ENCODE data around the gene DCBLD2.

DCBLD2 gene

GRCh38 chr3:98796334-98796733 lies 105.2 kb downstream of the DCBLD2 start:
- no peak for DNase-seq (ENCODE audit: low read depth, low spot score)

- DNase-seq (ENCODE audit: low read depth, low spot score), result no peak
Observed at GRCh38 chr3:98793971-98794370, 107.5 kb downstream of the DCBLD2 start.

DNA sequence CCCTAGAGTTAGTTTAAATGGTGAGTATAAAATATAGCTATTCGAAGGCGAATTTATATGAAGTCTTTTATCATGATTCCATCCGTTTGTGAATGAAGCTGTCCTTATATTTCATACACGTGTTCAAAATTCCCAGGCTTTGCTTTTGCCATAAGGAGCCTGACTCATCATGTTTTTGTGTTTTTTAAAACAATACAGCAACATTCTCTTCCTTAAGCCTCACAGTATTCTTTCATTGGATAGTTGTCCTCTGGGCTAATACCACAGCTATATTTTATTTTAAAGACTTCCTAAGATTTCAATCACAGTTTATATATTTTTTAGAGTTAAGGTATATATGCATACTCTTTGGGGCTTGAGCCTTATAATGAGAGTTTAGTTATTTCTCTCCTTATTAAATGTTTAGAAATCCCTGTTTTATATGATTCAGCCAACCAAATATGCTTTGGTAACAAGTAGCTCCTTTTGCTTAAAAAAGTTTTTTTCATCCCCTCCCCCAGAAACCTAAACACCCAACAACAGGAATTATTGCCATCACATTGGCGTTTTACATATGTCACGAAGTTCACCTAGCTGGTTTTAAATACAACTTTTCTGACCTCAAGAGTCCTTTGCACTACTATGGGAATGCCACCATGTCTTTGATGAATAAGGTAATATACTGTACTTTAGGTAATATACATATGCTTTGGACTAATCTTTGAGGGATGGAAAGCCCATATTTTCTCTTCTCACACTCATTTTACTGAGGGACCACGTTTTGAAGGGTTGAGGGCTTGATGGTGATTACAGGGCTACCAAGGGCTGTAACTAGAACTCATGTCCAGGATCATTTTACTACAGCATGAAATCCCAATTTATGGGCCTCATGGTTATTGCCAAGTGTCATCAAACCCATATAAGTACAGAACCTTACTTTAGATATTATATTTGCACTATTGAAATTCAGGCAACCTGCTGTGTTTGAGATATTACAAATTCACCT lies 109.9 kb downstream of the DCBLD2 start:
- no peak for DNase-seq (ENCODE audit: low read depth, low spot score)

GRCh38 chr3:98788651-98789050 lies 112.8 kb downstream of the DCBLD2 start:
- DNase-seq (ENCODE audit: low read depth, low spot score), result no peak

DNA sequence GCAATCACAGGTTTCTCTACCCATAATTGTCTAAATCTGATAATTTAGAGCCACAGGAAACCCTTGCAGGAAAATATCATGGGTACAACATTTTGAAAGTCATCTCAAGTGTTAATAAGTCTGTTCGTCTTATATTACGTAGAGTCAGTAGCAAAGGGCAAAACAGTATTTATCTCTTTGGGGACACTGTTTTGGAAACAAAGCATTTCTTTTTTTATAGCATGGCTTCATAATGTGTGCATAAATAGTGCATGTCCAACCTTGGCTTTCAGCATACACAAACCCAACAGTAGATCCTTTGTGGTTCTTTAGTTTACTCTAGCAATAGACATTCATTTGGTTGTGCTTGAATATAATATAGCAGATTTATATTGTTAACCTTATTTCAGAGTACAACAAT lies 114.3 kb downstream of the DCBLD2 start:
- DNase-seq (ENCODE audit: low read depth, low spot score), result no peak

GRCh38 chr3:98786364-98787006 lies 115.0 kb downstream of the DCBLD2 start:
- no peak for DNase-seq (ENCODE audit: low read depth, low spot score)

DNA sequence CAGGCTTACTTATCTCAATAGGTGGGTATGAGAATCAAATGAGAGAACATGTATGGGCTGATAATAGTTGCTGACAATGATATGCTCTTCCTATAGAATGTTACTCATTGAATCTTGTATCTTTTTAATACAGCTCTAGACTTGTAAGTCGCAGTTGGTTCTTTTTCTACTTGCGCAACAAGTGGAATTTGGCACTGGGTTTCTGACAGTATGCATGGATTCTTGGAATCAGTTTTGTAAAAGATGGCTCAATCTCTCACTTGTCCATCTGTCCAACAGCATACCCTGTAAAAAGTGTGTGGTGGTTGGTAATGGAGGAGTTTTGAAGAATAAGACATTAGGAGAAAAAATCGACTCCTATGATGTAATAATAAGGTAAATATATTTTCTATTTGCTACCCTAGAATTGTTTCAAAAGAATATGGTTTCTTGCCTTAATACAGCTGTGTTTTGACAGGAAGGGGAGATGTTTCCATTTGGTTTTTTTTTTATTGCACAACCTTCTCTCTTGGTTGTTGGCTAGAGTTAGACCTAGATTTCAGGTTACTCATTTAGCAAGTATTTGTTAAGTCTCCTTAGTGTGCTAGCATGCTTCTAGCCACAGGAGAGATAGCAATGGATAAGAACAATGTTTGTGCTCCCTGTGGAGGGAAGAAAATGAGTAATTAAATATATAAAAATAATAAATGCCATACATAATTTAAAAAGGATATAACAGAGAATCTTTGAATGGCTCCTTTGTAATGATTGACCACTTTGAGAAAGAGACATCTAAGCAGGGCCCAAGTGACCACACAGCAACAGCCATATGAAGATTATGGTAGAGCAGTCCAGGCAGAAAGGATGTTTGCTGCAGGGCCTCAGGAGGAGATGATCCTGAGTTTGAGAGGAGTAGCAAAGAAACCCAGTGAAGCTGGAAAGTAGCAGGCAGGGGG lies 116.6 kb downstream of the DCBLD2 start:
- no peak for DNase-seq (ENCODE audit: low read depth, low spot score)

GRCh38 chr3:98784042-98784441 lies 117.5 kb downstream of the DCBLD2 start:
- no peak for DNase-seq (ENCODE audit: low read depth, low spot score)

DNA sequence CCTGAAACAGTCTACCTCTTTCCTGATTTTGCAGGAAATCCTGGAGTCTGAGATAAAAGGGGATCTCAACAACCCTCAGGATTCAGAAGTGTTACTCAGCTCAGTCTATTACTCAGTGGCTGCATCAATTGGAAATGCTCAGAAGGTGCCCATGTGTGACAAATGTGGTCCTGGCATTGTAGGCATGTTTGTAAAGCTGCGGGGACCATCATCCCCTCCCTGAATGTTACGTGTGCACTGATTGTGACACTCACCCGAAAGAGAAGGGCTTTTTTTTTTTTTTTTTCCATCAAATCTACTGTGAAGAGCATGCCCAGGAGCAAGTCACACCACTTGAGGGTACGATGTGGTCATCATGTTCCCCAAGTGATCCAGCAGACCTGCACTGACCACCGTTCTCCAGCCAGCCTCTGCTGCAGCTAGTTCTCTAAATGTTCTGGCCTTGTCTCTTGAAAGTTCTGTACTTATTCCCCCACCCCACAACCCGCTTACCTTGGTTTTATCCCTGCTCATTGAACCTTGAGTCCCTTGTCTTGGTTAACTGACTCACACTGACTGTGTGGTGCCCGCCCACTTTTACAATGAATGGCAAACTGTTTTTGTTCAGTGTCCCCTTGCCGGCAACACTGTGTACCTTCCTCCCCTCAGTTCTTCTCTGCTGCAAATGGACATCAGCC lies 118.5 kb downstream of the DCBLD2 start:
- no peak for DNase-seq (ENCODE audit: low read depth, low spot score)

- DNase-seq (ENCODE audit: low read depth, low spot score), result no peak
Observed at GRCh38 chr3:98780343-98780742, 121.2 kb downstream of the DCBLD2 start.

GRCh38 chr3:98779541-98780335 lies 121.8 kb downstream of the DCBLD2 start:
- DNase-seq (ENCODE audit: low read depth, low spot score), result no peak

DNA sequence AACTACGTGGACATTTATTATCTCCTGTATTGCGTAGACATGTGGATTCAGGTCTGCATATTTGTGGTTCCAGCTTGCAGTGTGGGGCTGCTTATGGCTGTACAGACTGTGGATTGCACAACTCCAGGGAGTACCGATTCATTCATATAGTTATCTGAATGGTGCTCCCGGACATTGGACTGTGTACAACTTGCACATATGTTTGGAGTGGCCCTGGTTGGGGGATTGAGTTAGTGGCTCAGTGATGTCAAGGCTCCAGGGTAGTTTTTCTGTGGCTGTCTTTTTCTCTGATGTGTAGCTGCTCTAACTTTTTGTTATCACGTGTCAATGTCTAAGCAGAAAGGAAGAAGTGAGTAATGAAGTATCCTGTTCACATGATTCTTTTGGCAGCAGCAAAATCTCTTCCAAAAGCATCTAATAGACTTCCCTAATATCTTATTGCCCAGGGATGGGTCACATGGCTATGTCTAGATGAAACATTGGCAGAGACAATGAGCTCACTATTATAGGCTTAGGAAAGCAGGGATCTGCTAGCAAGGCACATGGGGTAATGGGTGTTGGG lies 122.6 kb downstream of the DCBLD2 start:
- DNase-seq (ENCODE audit: low read depth, low spot score), result no peak

DNA sequence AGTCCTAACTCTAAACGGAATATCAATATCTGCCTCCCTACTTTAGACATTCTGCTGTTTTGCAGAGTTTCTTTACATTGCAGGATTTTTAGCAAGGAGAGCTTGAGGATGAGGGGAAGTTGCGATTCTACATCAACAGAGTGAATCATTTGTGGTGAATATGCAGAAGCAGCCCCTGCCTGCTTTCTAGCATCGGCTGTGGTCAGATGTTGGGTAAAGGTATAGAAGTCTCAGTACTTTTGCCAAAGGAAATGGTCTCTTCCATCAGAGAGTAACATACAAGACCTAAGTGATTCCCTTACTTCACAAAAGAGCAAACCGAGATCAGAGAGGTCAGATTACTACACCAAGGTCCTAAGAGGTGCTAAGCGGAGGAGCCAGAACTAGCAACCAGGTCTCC lies 123.1 kb downstream of the DCBLD2 start:
- no peak for DNase-seq (ENCODE audit: low read depth, low spot score)

- DNase-seq (ENCODE audit: low read depth, low spot score), result no peak
Observed at GRCh38 chr3:98777801-98778220, 123.7 kb downstream of the DCBLD2 start.

DNA sequence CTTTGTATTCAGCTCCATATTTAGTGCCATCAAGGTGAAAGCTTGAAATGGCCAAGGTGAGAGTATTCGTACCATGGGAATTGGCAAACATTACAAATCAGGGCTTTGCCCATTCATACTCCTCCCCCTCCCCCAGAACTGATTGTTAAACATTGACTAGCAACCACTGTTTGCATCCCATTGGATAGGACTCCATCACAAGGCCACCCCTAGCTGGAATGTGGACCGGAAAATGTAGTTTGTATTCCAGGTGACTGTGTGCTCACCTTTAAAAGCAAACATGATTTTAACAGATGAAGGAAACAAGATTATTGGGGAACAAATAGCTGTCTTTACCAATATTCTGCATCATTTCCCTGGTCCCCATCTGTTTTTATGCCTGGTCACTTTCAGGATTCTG lies 124.2 kb downstream of the DCBLD2 start:
- DNase-seq (ENCODE audit: low read depth, low spot score), result no peak

DNA sequence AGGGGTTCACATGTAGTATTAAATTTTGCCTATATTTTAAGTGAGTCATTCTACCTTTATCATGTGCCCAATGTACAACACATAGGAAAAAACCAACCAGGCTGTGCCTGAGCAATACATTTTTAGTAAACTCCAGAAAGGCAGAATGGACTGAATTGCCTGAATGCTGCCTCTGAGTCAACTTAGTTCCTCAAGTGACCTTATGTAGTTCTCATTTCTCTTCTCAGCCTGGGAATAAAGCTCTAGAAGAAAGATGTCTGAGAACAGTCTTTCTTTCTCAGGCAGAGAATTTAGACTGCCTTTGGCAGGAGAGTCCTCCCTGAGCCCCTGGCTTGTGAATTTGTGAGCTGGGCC lies 125.4 kb downstream of the DCBLD2 start:
- no peak for DNase-seq (ENCODE audit: low read depth, low spot score)

GRCh38 chr3:98775459-98776139 lies 125.9 kb downstream of the DCBLD2 start:
- DNase-seq (ENCODE audit: low read depth, low spot score), result no peak

- DNase-seq (ENCODE audit: low read depth, low spot score), result no peak
Observed at GRCh38 chr3:98772022-98772421, 129.5 kb downstream of the DCBLD2 start.

DNA sequence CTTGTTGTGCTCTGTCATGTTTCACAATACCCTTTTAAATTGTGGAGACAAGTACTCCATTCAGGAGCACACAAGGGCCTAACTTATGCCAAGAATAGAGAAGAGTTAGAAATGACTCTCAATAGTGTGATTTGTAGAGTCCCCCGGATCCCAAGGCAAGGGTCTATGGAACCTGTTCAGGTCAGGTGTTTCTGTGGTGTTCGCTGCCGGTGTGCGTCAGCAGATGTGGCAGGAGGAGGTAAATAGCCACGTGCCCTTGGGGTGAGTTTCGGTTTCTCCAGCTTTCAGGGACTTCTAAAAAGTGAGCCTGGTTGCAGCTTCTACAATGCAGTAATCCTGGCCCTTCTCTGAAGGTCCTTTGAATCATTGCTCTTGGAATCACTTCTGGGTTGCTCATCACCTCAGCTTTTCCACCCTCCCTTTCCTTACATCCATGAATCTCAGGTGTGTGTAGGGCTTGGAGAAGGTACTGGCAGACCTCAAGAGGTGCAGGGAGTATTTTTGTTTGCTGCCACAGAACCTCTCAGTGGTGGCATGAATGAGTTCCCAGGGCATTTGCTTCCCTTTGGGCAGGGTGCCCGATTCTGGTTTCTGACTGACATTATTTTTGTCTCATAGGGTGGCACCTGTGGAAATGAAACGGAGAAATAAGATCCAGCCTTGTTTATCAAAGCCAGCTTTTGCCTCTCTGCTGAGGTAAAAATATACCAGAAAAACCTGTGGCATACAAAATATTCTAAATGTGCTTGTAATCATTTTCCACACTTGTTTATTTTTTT lies 131.0 kb downstream of the DCBLD2 start:
- no peak for DNase-seq (ENCODE audit: low read depth, low spot score)
